ENCODE data around the gene CYP21A2.

CYP21A2 gene

DNA sequence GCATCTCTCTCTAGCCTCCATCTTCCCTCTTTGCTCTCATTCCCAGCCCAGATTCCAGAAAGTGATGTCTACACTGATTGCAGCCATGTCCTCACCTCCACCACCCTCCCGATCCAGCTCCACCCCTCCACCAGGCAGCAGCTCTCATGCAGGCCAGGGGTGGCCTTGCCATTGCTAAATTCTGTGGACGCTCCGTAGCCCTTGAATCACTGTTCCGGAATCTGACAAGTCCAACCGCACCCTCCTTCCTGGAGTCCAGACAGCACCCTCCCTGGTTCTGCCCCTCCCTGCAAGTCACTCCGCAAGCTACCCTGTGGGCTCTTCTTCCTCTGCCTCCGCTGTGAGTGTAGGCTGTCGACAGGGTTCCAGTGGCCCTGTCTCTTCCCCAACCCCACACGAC lies 44.7 kb downstream of the CYP21A2 start:
- no peak for DNase-seq (ENCODE audit: low read depth in 2 of 2)

DNA sequence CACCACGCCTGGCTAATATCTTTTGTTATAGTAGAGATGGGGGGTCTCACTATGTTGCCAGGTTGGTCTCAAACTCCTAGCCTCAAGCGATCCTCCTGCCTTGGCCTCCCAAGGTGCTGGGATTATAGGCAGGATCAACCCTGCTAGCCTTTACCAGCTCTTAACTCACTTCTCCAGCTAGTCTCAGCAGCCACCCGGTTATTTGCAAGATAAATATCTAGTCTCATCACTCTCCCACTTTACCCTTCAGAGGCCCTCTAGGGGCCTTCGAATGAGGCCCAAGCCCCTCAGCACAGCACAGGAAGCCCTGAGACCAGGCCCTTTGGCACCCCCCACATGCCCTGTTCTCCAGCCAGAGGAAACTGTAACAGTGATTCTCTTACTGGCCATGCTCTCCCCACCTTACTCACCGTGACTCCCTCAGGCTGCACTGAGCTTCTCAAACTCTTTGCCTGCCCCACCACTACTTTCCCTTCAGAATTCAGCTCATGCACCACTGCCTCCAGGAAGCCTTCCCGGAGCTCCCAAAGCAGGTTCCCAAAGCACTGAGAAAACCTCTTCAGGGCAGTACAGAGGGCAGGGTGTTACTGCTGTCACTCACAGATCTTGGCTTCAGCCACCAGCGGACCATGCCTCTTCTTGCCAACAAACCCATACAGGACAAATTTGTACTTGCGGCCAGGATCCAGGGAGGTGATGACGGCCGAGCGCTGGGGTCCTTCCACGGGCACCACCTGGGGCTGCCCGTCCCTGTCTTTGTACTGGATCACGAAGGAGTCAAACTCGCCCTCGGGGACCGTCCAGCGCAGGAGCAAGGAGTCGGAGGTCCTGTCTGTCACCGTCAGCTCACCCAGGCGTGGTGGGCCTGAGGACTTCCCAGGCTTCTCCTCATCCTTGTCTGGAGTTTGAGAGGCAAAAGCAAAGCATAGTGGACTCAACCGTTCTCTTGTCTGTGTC lies 45.9 kb downstream of the CYP21A2 start:
- DNase-seq (ENCODE audit: low read depth in 2 of 2) = no peak

DNA sequence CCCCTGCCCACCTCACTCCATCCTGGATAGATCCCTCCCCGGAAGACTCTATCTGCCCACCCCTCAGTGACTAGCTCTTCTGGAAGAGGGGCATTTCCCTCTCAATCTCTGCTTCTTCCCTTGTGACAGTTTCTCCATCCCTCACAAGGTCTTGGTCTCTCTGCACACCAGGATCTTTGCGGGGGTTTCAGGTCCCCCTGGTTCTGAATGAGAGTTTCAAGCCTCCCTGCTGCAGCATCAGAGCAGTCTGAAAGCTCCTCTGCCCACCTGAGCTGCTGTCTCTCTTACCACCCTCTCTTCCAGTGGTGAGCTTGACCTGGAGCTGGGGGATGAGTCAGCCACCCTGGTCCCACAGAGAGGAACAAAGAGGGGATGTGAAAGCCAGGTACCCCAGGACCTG lies 46.6 kb downstream of the CYP21A2 start:
- no peak for DNase-seq (ENCODE audit: low read depth in 2 of 2)

DNA sequence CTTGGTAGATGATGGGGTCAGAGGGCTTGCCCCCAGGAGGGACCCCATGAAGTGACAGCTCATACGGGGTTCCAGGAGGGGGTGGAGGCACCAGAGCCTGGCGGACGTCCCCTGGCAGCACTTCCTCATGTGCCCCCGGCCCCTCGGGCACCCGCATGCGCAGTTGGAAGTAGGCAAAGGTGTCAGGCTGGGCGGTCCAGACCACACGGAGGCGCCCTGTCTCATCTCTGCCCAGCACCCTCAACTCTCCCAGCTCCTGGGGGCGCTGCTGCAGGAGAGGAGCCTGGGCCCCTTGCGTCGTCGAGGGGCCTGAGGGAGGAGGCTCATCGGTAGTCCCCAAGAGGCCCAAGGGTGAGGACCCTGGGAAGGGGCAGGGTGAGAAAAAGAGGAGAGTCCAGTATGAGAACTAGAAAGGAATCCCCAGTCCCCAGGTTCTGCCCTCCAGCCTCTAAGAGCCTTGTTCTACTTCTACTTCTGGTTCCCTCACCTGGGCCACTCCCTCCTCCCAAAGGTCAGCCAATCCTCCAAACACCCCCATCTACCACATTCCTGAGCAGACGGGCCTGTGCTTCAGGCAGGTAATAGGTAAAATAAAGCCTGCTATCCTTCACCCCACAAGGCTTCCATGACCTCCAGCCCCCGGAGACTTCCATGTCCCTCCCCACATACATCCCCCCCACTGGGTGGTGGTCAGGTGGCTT lies 47.7 kb downstream of the CYP21A2 start:
- DNase-seq (ENCODE audit: low read depth in 2 of 2) = no peak

- DNase-seq (ENCODE audit: low read depth in 2 of 2) = peak in 1 of 2 donors; percentile 35
Observed at GRCh38 chr6:32086661-32087573, 48.7 kb downstream of the CYP21A2 start.

DNA sequence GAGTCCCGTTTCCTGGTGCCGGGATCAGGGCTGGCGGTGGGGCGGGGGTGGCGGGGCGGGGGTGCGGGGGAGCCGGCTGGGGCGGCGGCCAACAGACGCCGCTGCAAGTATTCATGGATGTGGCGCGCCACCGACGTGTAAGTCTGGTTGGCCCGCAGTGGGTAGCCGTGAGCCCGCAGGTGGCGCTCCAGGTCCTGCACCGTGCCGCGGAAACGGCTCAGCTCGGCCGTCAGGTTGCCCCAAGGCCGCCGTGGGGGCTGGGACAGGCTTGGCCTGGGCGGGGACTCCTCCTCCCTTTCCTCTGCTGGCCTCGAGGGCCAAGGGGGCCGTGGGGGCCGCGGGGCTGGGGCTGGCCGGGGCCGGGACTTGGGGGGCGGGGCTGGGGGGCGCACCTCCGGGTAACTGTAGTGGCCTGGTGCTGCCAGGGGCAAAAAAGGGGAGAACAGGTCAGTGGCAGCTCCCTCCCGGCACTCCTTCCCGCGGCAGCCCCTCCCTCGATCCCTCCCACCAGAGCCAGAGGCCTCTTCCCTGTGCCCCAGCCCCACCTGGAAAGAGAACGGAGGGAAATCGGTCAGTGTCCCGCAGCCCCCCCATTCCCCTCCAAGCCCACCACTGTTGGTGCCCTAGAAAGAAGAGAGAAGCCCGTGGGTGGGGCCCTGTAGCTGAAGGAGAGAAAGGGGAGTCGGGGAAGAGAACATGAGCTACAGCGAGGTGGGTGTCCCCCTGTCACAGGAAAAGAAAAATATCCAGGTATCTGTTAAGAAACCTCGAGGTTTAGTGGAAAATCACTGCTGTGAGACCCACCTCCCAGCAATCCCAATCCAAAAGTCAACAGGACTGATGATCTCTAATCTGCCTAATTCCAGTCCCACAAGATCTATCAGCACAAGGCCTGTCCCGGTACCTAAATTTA lies 49.6 kb downstream of the CYP21A2 start:
- DNase-seq (ENCODE audit: low read depth in 2 of 2) = peak; percentile 59 to 75

- DNase-seq (ENCODE audit: low read depth in 2 of 2) = no peak
Observed at GRCh38 chr6:32088487-32089049, 50.4 kb downstream of the CYP21A2 start.

DNA sequence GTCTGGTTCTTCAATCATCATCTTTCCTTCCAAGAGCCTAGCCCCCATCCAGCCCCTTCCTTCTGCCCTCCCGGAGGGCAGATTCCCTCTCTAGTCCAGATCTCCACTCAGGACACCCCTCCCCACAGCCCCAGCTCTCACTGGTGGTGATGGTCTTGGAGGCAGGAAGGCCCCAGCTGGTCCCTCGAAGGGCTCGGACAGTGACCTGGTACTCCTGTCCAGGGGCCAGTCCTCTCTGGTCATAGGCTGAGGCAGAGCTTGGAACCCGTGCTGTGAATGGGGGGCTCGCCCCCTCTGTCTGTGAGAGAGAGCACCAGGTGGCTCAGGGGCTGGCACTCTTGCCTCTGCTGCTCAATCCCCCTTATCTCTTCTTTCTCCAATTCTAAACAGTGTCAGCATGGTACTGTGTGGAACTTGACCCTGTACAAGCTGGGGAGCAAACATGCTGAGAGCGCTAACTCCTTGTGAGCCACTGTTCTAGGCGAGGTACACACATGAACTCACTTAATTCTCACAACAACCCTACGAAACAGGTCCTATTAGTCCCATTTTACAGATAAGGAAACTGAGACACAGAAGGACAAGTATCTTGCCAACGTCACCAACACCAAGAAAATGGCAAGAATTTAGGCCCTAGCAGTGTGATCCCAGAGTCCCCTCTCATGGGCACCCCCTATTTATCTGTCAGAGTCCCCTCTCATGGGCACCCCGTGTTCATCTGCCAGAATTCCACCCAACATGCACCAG lies 51.0 kb downstream of the CYP21A2 start:
- no peak for DNase-seq (ENCODE audit: low read depth in 2 of 2)

Data from stimulated activated CD4-positive, alpha-beta T cell treated with anti-CD3 and anti-CD28 coated beads, Interleukin-15, amount 100 ng/mL, for 48 hours (primary cell).